H1 (cell line): ENCODE data around the gene ATP23. TPM values are rescaled to one million over a fixed set of nuclear protein-coding genes. Genes with fewer than 3 reads are reported as not detected.

Source experiments
- CTCF ChIA-PET: fragments of 300-600 bp; sonication (Branson Sonifier 250); formaldehyde crosslinking; loops from one replicate; lab custom pipeline; 2021; ENCODE audit not compliant: partially characterized antibody; lab: Charles Lee
- POLR2A ChIA-PET: fragments of 300-600 bp; sonication (Branson Sonifier 250); formaldehyde crosslinking; loops from one replicate; lab custom pipeline; 2021; ENCODE audit warnings: inconsistent platforms; ENCODE audit not compliant: partially characterized antibody; lab: Charles Lee
- DNase-seq, 2 experiments: peaks; one replicate each; pipeline versions ENCODE4 v3.0.0 to v3.0.0-alpha.2; 2010 to 2022; ENCODE audit warnings: low spot score in 2 of 2, low read depth in 1 of 2, mixed read lengths in 1 of 2
- FAIRE-seq: peaks from 2 replicates; lab custom pipeline; 2011; peaks lifted over from hg19 to GRCh38; lab: Jason Lieb, UNC
- H2AFZ ChIP-seq: 2 replicates; pipeline ENCODE4 v1.8.1; 2012; ENCODE audit warnings: low read length, inconsistent platforms
- H2AK5ac ChIP-seq: 2 replicates; pipeline ENCODE4 v1.6.1; 2013; ENCODE audit warnings: low read depth, low read length
- H2BK120ac ChIP-seq: replicated peaks from 2 replicates; pipeline ENCODE3; 2013; ENCODE audit warnings: low read depth, low read length, inconsistent platforms
- H2BK12ac ChIP-seq: 2 replicates; pipeline ENCODE4 v1.6.1; 2013; ENCODE audit warnings: low read depth, low read length
- H2BK15ac ChIP-seq: 2 replicates; pipeline ENCODE4 v1.6.1; 2013; ENCODE audit warnings: low read length
- H2BK20ac ChIP-seq: 2 replicates; pipeline ENCODE4 v1.6.1; 2013; ENCODE audit warnings: low read length
- H2BK5ac ChIP-seq: 2 replicates; pipeline ENCODE4 v1.6.1; 2013; ENCODE audit warnings: low read depth, low read length
- H3K14ac ChIP-seq: 2 replicates; pipeline ENCODE4 v1.6.1; 2013; ENCODE audit warnings: inconsistent platforms; ENCODE audit not compliant: insufficient read length
- H3K18ac ChIP-seq: 2 replicates; pipeline ENCODE4 v1.6.1; 2013; ENCODE audit warnings: low read length; ENCODE audit errors: extremely low read depth
- H3K23ac ChIP-seq: 2 replicates; pipeline ENCODE4 v1.6.1; 2013; ENCODE audit warnings: inconsistent platforms; ENCODE audit not compliant: insufficient read length
- H3K23me2 ChIP-seq: 2 replicates; pipeline ENCODE4 v1.6.1; 2013; ENCODE audit warnings: low read depth, low read length
- H3K27ac ChIP-seq: 2 replicates; pipeline ENCODE4 v1.6.1; 2011; ENCODE audit warnings: low read depth, low read length, inconsistent platforms
- H3K27me3 ChIP-seq, 4 experiments: replicated peaks in 1 of 4; 1 replicate in 1 of 4; 2 replicates in 3 of 4; pipeline versions ENCODE4 v1.6.1 to v1.8.1; 2011 to 2013; ENCODE audit warnings: low read length in 3 of 4, mild to moderate bottlenecking in 3 of 4, inconsistent platforms in 2 of 4, mixed read lengths in 2 of 4, moderate library complexity in 1 of 4; ENCODE audit not compliant: control insufficient read depth in 3 of 4, insufficient read depth in 3 of 4; ENCODE audit errors: extremely low read depth in 1 of 4
- H3K36me3 ChIP-seq, 4 experiments: 2 replicates each; pipeline versions ENCODE4 v1.6.1 to v1.8.1; 2011 to 2013; ENCODE audit warnings: mild to moderate bottlenecking in 4 of 4, low read length in 3 of 4, moderate library complexity in 2 of 4, control low read depth in 1 of 4, inconsistent platforms in 1 of 4; ENCODE audit not compliant: insufficient read depth in 4 of 4, control insufficient read depth in 2 of 4
- H3K4ac ChIP-seq: replicated peaks from 2 replicates; pipeline ENCODE3; 2013; ENCODE audit warnings: low read length, low read depth, mixed read lengths, inconsistent platforms; ENCODE audit not compliant: insufficient read length
- H3K4me1 ChIP-seq, 4 experiments: replicated peaks in 1 of 4; 1 replicate in 1 of 4; 2 replicates in 3 of 4; pipeline versions ENCODE4 v1.6.1 to v1.8.1; 2011 to 2013; ENCODE audit warnings: low read length in 3 of 4, inconsistent platforms in 2 of 4, mixed read lengths in 1 of 4; ENCODE audit not compliant: insufficient read depth in 4 of 4, control insufficient read depth in 3 of 4
- H3K4me2 ChIP-seq, 2 experiments: 2 replicates each; pipeline versions ENCODE4 v1.6.1 to v1.8.1; 2011 to 2013; ENCODE audit warnings: low read depth in 2 of 2, low read length in 2 of 2, control low read depth in 1 of 2, inconsistent platforms in 1 of 2, mild to moderate bottlenecking in 1 of 2; ENCODE audit not compliant: insufficient read depth in 1 of 2
- H3K4me3 ChIP-seq, 4 experiments: fragments of 200-600, 300-600 bp in 1 of 4; sonication (generic), shearing (Covaris generic), sonication (Bioruptor Twin) in 1 of 4; 2 replicates each; pipeline versions ENCODE4 v1.5.1 to v1.8.1; 2011 to 2016; ENCODE audit warnings: low read length in 4 of 4, low read depth in 3 of 4, control low read depth in 2 of 4, inconsistent platforms in 2 of 4, mild to moderate bottlenecking in 2 of 4, mixed read lengths in 1 of 4, moderate library complexity in 1 of 4; ENCODE audit not compliant: insufficient read depth in 2 of 4; ENCODE audit errors: extremely low read depth in 1 of 4
- H3K56ac ChIP-seq: replicated peaks from 2 replicates; pipeline ENCODE3; 2013; ENCODE audit warnings: low read depth, mild to moderate bottlenecking, mixed read lengths, low read length, inconsistent platforms; ENCODE audit not compliant: insufficient read length
- H3K79me1 ChIP-seq: 2 replicates; pipeline ENCODE4 v1.6.1; 2013; ENCODE audit warnings: low read depth, low read length, control low read depth
- H3K79me2 ChIP-seq, 2 experiments: 2 replicates each; pipeline versions ENCODE4 v1.6.1 to v1.8.1; 2012 to 2013; ENCODE audit warnings: low read length in 2 of 2, mild to moderate bottlenecking in 2 of 2, inconsistent platforms in 1 of 2; ENCODE audit not compliant: insufficient read depth in 2 of 2, control insufficient read depth in 1 of 2
- H3K9ac ChIP-seq, 4 experiments: replicated peaks in 1 of 4; 1 replicate in 1 of 4; 2 replicates in 3 of 4; pipeline versions ENCODE4 v1.6.1 to v1.8.1; 2011 to 2013; ENCODE audit warnings: low read depth in 3 of 4, low read length in 3 of 4, control low read depth in 2 of 4, mild to moderate bottlenecking in 2 of 4, moderate library complexity in 2 of 4, inconsistent platforms in 1 of 4; ENCODE audit errors: extremely low read depth in 1 of 4
- H3K9me3 ChIP-seq, 2 experiments: 2 replicates each; pipeline versions ENCODE4 v1.6.1 to v1.8.1; 2012 to 2013; ENCODE audit warnings: mild to moderate bottlenecking in 2 of 2, moderate library complexity in 2 of 2, control low read depth in 1 of 2, inconsistent platforms in 1 of 2, low read depth in 1 of 2, low read length in 1 of 2, mixed read lengths in 1 of 2; ENCODE audit not compliant: insufficient read depth in 2 of 2
- H4K20me1 ChIP-seq, 2 experiments: replicated peaks in 1 of 2; 2 replicates each; pipeline versions ENCODE3 to v1.8.1; 2011 to 2013; ENCODE audit warnings: inconsistent platforms in 2 of 2, low read length in 2 of 2, mild to moderate bottlenecking in 1 of 2; ENCODE audit not compliant: insufficient read depth in 2 of 2, control insufficient read depth in 1 of 2
- H4K5ac ChIP-seq: 2 replicates; pipeline ENCODE4 v1.6.1; 2013; ENCODE audit warnings: low read length, low read depth, mixed read lengths, inconsistent platforms; ENCODE audit not compliant: insufficient read length
- H4K8ac ChIP-seq: 2 replicates; pipeline ENCODE4 v1.8.0; 2013; ENCODE audit warnings: mild to moderate bottlenecking, moderate library complexity, low read length, inconsistent platforms; ENCODE audit not compliant: insufficient read depth; ENCODE audit errors: extremely low read depth
- H4K91ac ChIP-seq: replicated peaks from 2 replicates; pipeline ENCODE3; 2013; ENCODE audit warnings: low read length, mixed read lengths, inconsistent platforms; ENCODE audit not compliant: insufficient read length
- FOSL1 ChIP-seq: IDR thresholded peaks from 2 replicates; pipeline ENCODE4 v1.6.1; 2011; ENCODE audit warnings: mild to moderate bottlenecking, low read depth, low read length, moderate library complexity; ENCODE audit not compliant: insufficient read depth
- PHF8 ChIP-seq: fragments of 200-600 bp; sonication (generic); conservative IDR thresholded peaks from 2 replicates; pipeline ENCODE4 v1.7.1; 2012; ENCODE audit warnings: low read depth, mild to moderate bottlenecking, inconsistent platforms, low read length, moderate library complexity
- SP1 ChIP-seq: IDR thresholded peaks from 2 replicates; pipeline ENCODE4 v1.6.1; 2011; ENCODE audit warnings: low read depth, low read length
- ZNF274 ChIP-seq: IDR thresholded peaks from 2 replicates; pipeline ENCODE4 v1.7.0; 2012; ENCODE audit warnings: low read length, borderline replicate concordance; ENCODE audit errors: extremely low read depth
- WGBS, 2 experiments: shearing (Covaris generic) in 1 of 2; methylation state at CpG; one replicate each; pipeline versions ENCODE4 v1.1.6 to v1.1.7; 2013 to 2015; ENCODE audit warnings: low lambda C conversion rate in 2 of 2, mixed read lengths in 2 of 2, inconsistent platforms in 1 of 2, low coverage in 1 of 2, missing lambda C conversion rate in 1 of 2; ENCODE audit not compliant: insufficient replicate concordance in 2 of 2, insufficient coverage in 1 of 2, insufficient read length in 1 of 2; ENCODE audit errors: extremely low coverage in 1 of 2, missing lambda C conversion rate in 1 of 2; 5-methylcytosine and 5-hydroxymethylcytosine counted together
- polyA plus RNA-seq, 7 experiments: library from polyadenylated mRNA; depleted of rRNA in 3 of 7; stranded (reverse) in 5 of 7; unstranded in 2 of 7; fragments of >200 nt in 5 of 7; fragments of 200-250 nt in 2 of 7; gene quantifications; 1 replicate in 5 of 7; 2 replicates in 1 of 7; 4 replicates in 1 of 7; pipeline versions ENCODE4 v1.2.1 to v1.2.3, GENCODE V29; 2011 to 2013; ENCODE audit warnings: missing spikeins in 2 of 7, mixed read lengths in 2 of 7
- total RNA-seq: library from RNA; stranded (reverse); fragmentation: NEBNext Ultra II Directional; extraction: Animal tissue kit (Norgen Biotek cat#: 25700); gene quantifications from 2 replicates; pipeline ENCODE4 v1.2.1, GENCODE V29; 2021
- TF ChIP-seq, protein P1 (sequence below): IDR thresholded peaks from 2 replicates; pipeline ENCODE4 v1.6.1; 2011; ENCODE audit warnings: low read depth, mild to moderate bottlenecking, low read length; ENCODE audit not compliant: insufficient read depth
- TF ChIP-seq, protein P2 (sequence below), 3 experiments: IDR thresholded peaks; 1 replicate in 2 of 3; 2 replicates in 1 of 3; pipeline versions ENCODE4 v1.5.1 to v1.6.1; 2011; ENCODE audit warnings: low read length in 3 of 3, mild to moderate bottlenecking in 3 of 3, inconsistent platforms in 2 of 3, low read depth in 1 of 3, moderate library complexity in 1 of 3; ENCODE audit not compliant: insufficient read depth in 1 of 3; ENCODE audit errors: control extremely low read depth in 1 of 3

Gene ATP23
- total and polyA plus RNA-seq, 2 of the 8 experiments (the other 6 are each of a cell fraction or from before 2014, with no cell fraction given): 10.2 to 13.5 TPM

DNA sequence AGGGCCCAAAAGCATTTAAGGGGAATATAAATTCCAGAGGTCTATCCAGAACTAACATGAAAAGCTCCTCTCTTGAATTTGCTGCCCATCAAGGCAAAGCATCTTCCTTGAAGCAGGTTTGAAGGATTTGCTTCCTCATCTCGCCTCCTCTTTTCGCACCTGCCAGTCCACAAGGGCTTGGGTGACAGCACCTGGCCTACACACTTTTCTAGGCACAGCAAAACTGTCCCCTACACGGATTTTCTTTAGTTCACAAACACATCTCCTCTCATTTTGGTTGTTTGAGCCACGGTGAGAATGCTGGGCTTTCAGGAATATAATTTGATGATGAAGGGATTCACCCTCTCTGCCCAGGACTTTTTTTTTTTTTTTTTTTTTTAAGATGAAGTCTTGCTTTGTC is 36.9 kb upstream of the ATP23 start:
- H2AFZ ChIP-seq: no peak overlapping the region
- CTCF ChIA-PET: interaction anchor here (0.7 to 10.7 kb wide), 19 partner anchors 10 to 137 kb away, joined by 3 to 181 read pairs (median 14); partner anchors contain the start of genes AVIL, CTDSP2, CYP27B1 and TSFM

More for the DNA sequence above, 36.9 kb upstream of the ATP23 start:
- Histone ChIP-seq H3K4me2 (no peak overlapping the region), H4K8ac (no peak overlapping the region), H3K79me1 (no peaks in the 10 kb centered on the region), H2BK12ac (no peak overlapping the region), H3K56ac (no peak overlapping the region), H3K23ac (no peak overlapping the region), H3K18ac (no peak overlapping the region), H3K14ac (no peak overlapping the region), H3K27ac (no peak overlapping the region), H3K9me3 (no peaks in the 10 kb centered on the region), H2BK15ac (no peak overlapping the region), H4K5ac (no peak overlapping the region), H3K9ac (no peak overlapping the region), H2BK20ac (no peak overlapping the region), H3K4me3 (no peak overlapping the region), H2BK120ac (no peak overlapping the region), H3K27me3 (peaks cover 0 to 4% (median 0%) of the 10 kb centered on the region in 4 experiments; a peak in 4 of 7 replicates), H3K79me2 (no peaks in the 10 kb centered on the region), H4K20me1 (no peaks in the 10 kb centered on the region), H3K36me3 (no peaks in the 10 kb centered on the region), H3K23me2 (no peaks in the 10 kb centered on the region; the same call in 1 of the 2 replicates), H4K91ac (no peak overlapping the region), H3K4ac (no peak overlapping the region), H2BK5ac (no peak overlapping the region), H3K4me1 (no peaks in the 10 kb centered on the region), H2AK5ac (no peak overlapping the region)
- no peak for FAIRE-seq
- POLR2A ChIA-PET: interaction anchor here (0.6 to 3.8 kb wide), 7 partner anchors 9 to 101 kb away, joined by 4 to 18 read pairs (median 5); partner anchors contain the start of gene CTDSP2
- TF ChIP-seq ZNF274 (no peak), SP1 (no peak), FOSL1 (no peak), PHF8 (no peak)
- TF ChIP-seq, protein P1, sequence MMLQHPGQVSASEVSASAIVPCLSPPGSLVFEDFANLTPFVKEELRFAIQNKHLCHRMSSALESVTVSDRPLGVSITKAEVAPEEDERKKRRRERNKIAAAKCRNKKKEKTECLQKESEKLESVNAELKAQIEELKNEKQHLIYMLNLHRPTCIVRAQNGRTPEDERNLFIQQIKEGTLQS: no peak
- TF ChIP-seq, protein P2, sequence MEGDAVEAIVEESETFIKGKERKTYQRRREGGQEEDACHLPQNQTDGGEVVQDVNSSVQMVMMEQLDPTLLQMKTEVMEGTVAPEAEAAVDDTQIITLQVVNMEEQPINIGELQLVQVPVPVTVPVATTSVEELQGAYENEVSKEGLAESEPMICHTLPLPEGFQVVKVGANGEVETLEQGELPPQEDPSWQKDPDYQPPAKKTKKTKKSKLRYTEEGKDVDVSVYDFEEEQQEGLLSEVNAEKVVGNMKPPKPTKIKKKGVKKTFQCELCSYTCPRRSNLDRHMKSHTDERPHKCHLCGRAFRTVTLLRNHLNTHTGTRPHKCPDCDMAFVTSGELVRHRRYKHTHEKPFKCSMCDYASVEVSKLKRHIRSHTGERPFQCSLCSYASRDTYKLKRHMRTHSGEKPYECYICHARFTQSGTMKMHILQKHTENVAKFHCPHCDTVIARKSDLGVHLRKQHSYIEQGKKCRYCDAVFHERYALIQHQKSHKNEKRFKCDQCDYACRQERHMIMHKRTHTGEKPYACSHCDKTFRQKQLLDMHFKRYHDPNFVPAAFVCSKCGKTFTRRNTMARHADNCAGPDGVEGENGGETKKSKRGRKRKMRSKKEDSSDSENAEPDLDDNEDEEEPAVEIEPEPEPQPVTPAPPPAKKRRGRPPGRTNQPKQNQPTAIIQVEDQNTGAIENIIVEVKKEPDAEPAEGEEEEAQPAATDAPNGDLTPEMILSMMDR (IDR thresholded peaks at IDR 0.05; ENCODE audit: control extremely low read depth in 1 of 3, insufficient read depth in 1 of 3, low read depth in 1 of 3, low read length in 3 of 3): no peak
- no peak for DNase-seq
- 85% methylated on average over 4 of the region's 4 CpGs; no CpG with 5 or more reads in 1 of the 2 experiments for WGBS, 2 experiments
